Measurements from ENCODE around the gene RBM19. TPM values are rescaled to one million over a fixed set of nuclear protein-coding genes. Genes with fewer than 3 reads are reported as not detected.

Gene RBM19
- total RNA-seq, 1 donor from 2014 or later, result 77.0 TPM

GRCh38 chr12:113923251-113923650, 42.9 kb downstream of the RBM19 start:
- intact Hi-C loops (cut with micrococcal nuclease), result no loop called here
- ATAC-seq (ENCODE audit: low read depth), result no peak
- no peak for TF ChIP-seq CTCF (IDR thresholded peaks at IDR 0.05)
- H3K4me1 Mint-ChIP-seq, result no peaks in the 10 kb centered on the region
- no peaks in the 10 kb centered on the region for H3K27me3 Mint-ChIP-seq
- H3K4me3 Mint-ChIP-seq, result no peak overlapping the region
- POLR2A ChIA-PET, result no interaction called here
- no peak overlapping the region for H3K27ac Mint-ChIP-seq
- no peak for DNase-seq
- peaks cover 90% of the 10 kb centered on the region for H3K36me3 Mint-ChIP-seq (ENCODE audit: low read depth)
- CTCF ChIA-PET, result no interaction called here
- no peaks in the 10 kb centered on the region for H3K9me3 Mint-ChIP-seq

- Mint-ChIP-seq H3K4me3 (no peak overlapping the region), H3K36me3 (ENCODE audit: low read depth) (peaks cover 92% of the 10 kb centered on the region), H3K9me3 (no peaks in the 10 kb centered on the region), H3K27me3 (no peaks in the 10 kb centered on the region), H3K27ac (no peak overlapping the region), H3K4me1 (no peaks in the 10 kb centered on the region)
- ChIA-PET CTCF (no interaction called here), POLR2A (no interaction called here)
- no peak for TF ChIP-seq CTCF (IDR thresholded peaks at IDR 0.05)
- no peak for ATAC-seq (ENCODE audit: low read depth)
- intact Hi-C loops (cut with micrococcal nuclease), result no loop called here
- no peak for DNase-seq
Observed at GRCh38 chr12:113921430-113921829, 44.7 kb downstream of the RBM19 start.

- POLR2A ChIA-PET, result no interaction called here
- DNase-seq, result no peak
- CTCF ChIA-PET, result no interaction called here
- no peak overlapping the region for H3K27ac Mint-ChIP-seq
- no peaks in the 10 kb centered on the region for H3K27me3 Mint-ChIP-seq
- peaks cover 89% of the 10 kb centered on the region for H3K36me3 Mint-ChIP-seq (ENCODE audit: low read depth)
- no peak overlapping the region for H3K4me3 Mint-ChIP-seq
- H3K9me3 Mint-ChIP-seq, result no peaks in the 10 kb centered on the region
- no peak for ATAC-seq (ENCODE audit: low read depth)
- TF ChIP-seq CTCF (IDR thresholded peaks at IDR 0.05), result no peak
- intact Hi-C loops (cut with micrococcal nuclease), result no loop called here
- H3K4me1 Mint-ChIP-seq, result no peaks in the 10 kb centered on the region
Observed at GRCh38 chr12:113919791-113920190, 46.3 kb downstream of the RBM19 start.

- H3K4me3 Mint-ChIP-seq, result no peak overlapping the region
- TF ChIP-seq CTCF (IDR thresholded peaks at IDR 0.05), result no peak
- DNase-seq (no peak), ATAC-seq (ENCODE audit: low read depth) (no peak)
- ChIA-PET POLR2A (no interaction called here), CTCF (no interaction called here)
- H3K27ac Mint-ChIP-seq, result no peak overlapping the region
- no peaks in the 10 kb centered on the region for H3K4me1 Mint-ChIP-seq
- intact Hi-C loops (cut with micrococcal nuclease), result no loop called here
- no peaks in the 10 kb centered on the region for H3K9me3 Mint-ChIP-seq
- H3K36me3 Mint-ChIP-seq (ENCODE audit: low read depth), result peaks cover 82% of the 10 kb centered on the region
- no peaks in the 10 kb centered on the region for H3K27me3 Mint-ChIP-seq
Observed at GRCh38 chr12:113918306-113918705, 47.8 kb downstream of the RBM19 start.

- Mint-ChIP-seq H3K4me3 (no peak overlapping the region), H3K4me1 (no peaks in the 10 kb centered on the region), H3K36me3 (ENCODE audit: low read depth) (peaks cover 81% of the 10 kb centered on the region), H3K9me3 (no peaks in the 10 kb centered on the region), H3K27ac (no peak overlapping the region), H3K27me3 (no peaks in the 10 kb centered on the region)
- ChIA-PET CTCF (no interaction called here), POLR2A (interaction anchor here (0.7 kb wide), 1 partner anchor 55 kb away, joined by 3 read pairs; no protein-coding TSS in a partner anchor)
- intact Hi-C loops (cut with micrococcal nuclease), result no loop called here
- ATAC-seq (ENCODE audit: low read depth) (no peak), DNase-seq (no peak)
- no peak for TF ChIP-seq CTCF (IDR thresholded peaks at IDR 0.05)
Observed at GRCh38 chr12:113917393-113917792, 48.7 kb downstream of the RBM19 start.
